NB4 (cell line): ENCODE results near the gene STK24.
"Not testable (repeated sequence)": the region's sequence is repeated elsewhere in the genome, so short reads cannot be mapped to it uniquely, and the experiment has no call there.

Experiments
- DNase-seq: peaks from one replicate; pipeline ENCODE4 v3.0.0; 2010; ENCODE audit warnings: low read depth
- H3K4me3 ChIP-seq: one replicate; pipeline ENCODE4 v1.5.1; 2011; ENCODE audit warnings: mild to moderate bottlenecking, low read depth, low read length, moderate library complexity
- CTCF ChIP-seq: IDR thresholded peaks from one replicate; pipeline ENCODE4 v1.5.1; 2012; ENCODE audit warnings: low read depth, low read length
- MAX ChIP-seq: IDR thresholded peaks from 2 replicates; pipeline ENCODE4 v1.6.1; 2011; ENCODE audit warnings: low read depth, low read length
- MYC ChIP-seq: IDR thresholded peaks from 2 replicates; pipeline ENCODE4 v1.6.1; 2011; ENCODE audit warnings: low read depth, low read length
- POLR2A ChIP-seq: IDR thresholded peaks from 2 replicates; pipeline ENCODE4 v1.6.1; 2011; ENCODE audit warnings: mild to moderate bottlenecking; ENCODE audit not compliant: insufficient read length; ENCODE audit errors: extremely low read depth

Gene STK24

GRCh38 chr13:98576963-98577835 lies at the start of gene STK24:
Gene STK24 (minus strand): TSS chr13:98577107. CDS start chr13:98576786, 321 bp downstream.
- peak; percentile 75 for DNase-seq
- H3K4me3 ChIP-seq, result peak within 1 kb of the TSS; percentile 88
- no peak for TF ChIP-seq CTCF
- TF ChIP-seq MAX, result 0 out of 2 replicates have a peak, but pooled peaks have one; percentile 24
- peak; percentile 66 for TF ChIP-seq MYC
- peak; percentile 81 for TF ChIP-seq POLR2A

- TF ChIP-seq MAX, result no peak
- no peak for TF ChIP-seq CTCF
- no peak for TF ChIP-seq MYC
- no peak for TF ChIP-seq POLR2A
- H3K4me3 ChIP-seq, result no peak overlapping the region
- no peak for DNase-seq
Observed at GRCh38 chr13:98626298-98626935, 49.5 kb upstream of the STK24 start.

GRCh38 chr13:98624589-98624988 lies 47.7 kb upstream of the STK24 start:
- not testable (repeated sequence) for DNase-seq, H3K4me3 ChIP-seq

GRCh38 chr13:98622931-98623331 lies 46.0 kb upstream of the STK24 start:
- no peak overlapping the region for H3K4me3 ChIP-seq
- DNase-seq, result peak; percentile 75
- TF ChIP-seq CTCF, result no peak
- no peak for TF ChIP-seq POLR2A
- no peak for TF ChIP-seq MYC
- TF ChIP-seq MAX, result no peak

GRCh38 chr13:98619556-98619955 lies 42.6 kb upstream of the STK24 start:
- no peak for DNase-seq

GRCh38 chr13:98615595-98615994 lies 38.7 kb upstream of the STK24 start:
- not testable (repeated sequence) for H3K4me3 ChIP-seq, DNase-seq

More at GRCh38 chr13:98619556-98619955, 42.6 kb upstream of the STK24 start:
- H3K4me3 ChIP-seq, result no peak overlapping the region
- TF ChIP-seq POLR2A (no peak), CTCF (no peak), MYC (no peak), MAX (no peak)

GRCh38 chr13:98613591-98613990 lies 36.7 kb upstream of the STK24 start:
- no peak for DNase-seq
- no peak for TF ChIP-seq CTCF
- TF ChIP-seq POLR2A, result no peak
- no peak for TF ChIP-seq MAX
- no peak for TF ChIP-seq MYC
- no peak overlapping the region for H3K4me3 ChIP-seq
